GM08714 (cell line): Measurements from ENCODE around the gene DCC.

Source experiments
- H3K4me3 ChIP-seq: fragments of 200-500 bp; sonication (Bioruptor generic); 2 replicates; pipeline ENCODE4 v1.5.1; 2014; ENCODE audit warnings: mild to moderate bottlenecking, low read length, inconsistent platforms
- ZNF274 ChIP-seq: IDR thresholded peaks from 2 replicates; pipeline ENCODE4 v1.6.1; 2012; ENCODE audit warnings: mild to moderate bottlenecking, low read depth, low read length

DCC gene

DNA sequence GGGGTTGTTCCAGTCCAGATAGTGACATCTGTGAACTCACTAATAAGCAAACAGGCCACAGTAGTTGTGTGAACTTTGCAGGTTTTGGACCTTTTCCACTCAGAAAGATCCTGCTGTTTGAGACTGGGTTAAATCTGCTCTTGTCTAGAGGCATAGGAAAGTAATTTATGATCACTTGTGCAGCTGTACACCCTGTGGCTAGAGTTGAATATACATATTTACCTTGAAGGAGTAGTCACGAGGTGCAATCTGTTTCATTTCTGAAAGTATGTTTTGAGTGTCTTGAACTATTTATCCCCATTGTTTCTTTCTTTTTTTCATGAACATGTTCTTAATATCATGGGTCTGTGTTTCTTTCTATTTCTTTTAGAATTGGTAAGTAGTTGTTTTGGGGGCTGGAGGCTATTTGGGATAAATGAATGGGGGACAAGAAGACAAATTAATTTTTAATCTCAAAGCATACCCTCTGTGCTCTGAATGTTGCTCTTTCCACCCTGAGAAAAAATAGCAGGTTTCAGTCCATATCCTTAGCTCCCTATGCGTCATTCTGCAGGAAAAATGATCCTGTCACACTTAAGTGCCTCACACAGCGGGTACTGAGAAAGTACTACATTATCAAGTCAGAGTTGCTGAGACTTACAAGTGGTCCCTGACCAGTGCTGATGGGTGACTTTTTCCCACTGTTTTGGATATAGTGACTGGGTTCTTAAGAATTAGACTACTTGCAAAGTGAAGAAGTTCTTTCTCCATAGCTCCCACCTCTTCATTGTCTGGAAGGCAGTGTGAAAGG is 28.2 kb downstream of the DCC start:
- no peak overlapping the region for H3K4me3 ChIP-seq
- TF ChIP-seq ZNF274: no peak

DNA sequence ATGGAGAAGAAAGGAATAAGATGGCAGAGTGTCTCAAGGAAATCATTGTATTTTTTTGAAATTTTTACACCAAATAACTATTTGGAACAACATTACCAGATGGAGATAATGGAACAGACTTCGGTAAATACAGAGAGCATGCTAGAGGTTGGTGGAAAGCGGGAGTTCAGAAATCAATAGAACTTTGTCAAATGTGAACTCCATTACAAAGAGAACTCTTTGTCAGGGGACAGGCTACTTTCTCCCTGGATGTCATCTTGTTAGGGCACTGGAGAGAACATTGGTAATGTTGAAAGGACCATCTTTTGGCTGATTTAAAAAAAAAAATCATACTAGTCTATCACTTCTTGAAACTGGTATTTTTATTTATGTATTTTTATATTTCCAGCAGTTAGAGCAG is 30.8 kb downstream of the DCC start:
- no peak for TF ChIP-seq ZNF274
- H3K4me3 ChIP-seq: no peak overlapping the region

- no peak overlapping the region for H3K4me3 ChIP-seq
- no peak for TF ChIP-seq ZNF274
Measured at GRCh38 chr18:52376104-52376503, 36.1 kb downstream of the DCC start.

GRCh38 chr18:52377094-52377493 is 37.1 kb downstream of the DCC start:
- TF ChIP-seq ZNF274: no peak
- H3K4me3 ChIP-seq: no peak overlapping the region

DNA sequence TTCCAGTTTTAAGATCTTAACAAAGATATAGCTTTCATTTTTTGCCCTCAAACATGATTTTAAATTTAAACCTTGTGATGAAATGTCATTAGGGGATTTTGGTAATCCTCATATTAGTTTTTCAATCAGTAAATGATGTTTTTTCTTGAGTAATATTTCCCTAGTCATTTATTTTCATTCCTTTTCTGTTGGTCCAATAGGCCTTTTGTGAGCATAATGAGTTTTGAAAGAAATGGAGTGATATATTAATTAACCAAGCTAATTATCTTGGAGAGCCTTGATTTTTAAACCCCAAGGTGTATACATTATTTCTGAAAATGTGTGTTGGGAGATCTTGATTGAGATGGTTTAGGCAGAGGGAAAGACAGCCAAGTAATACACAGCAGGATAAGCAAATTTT is 46.3 kb downstream of the DCC start:
- no peak overlapping the region for H3K4me3 ChIP-seq
- no peak for TF ChIP-seq ZNF274

DNA sequence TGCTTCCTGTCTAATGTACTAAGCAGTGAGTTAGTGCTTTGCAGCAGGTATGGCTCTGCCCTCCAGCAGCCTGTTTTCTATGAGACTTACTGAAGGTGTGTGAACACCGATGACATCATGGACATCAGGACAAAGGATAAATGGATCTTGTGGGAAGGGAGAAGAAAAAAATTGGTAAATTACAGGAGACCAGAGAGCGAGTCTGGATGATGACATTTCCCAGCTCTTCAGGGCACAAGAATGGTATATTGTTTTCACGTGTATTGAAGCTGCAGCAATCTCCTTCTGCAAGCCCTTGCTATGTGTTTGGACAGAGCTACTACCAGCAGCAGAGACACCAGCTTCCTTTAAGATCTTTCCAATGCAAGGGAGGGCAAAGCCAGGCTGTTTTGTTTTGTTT is 47.2 kb downstream of the DCC start:
- TF ChIP-seq ZNF274: no peak
- no peak overlapping the region for H3K4me3 ChIP-seq

DNA sequence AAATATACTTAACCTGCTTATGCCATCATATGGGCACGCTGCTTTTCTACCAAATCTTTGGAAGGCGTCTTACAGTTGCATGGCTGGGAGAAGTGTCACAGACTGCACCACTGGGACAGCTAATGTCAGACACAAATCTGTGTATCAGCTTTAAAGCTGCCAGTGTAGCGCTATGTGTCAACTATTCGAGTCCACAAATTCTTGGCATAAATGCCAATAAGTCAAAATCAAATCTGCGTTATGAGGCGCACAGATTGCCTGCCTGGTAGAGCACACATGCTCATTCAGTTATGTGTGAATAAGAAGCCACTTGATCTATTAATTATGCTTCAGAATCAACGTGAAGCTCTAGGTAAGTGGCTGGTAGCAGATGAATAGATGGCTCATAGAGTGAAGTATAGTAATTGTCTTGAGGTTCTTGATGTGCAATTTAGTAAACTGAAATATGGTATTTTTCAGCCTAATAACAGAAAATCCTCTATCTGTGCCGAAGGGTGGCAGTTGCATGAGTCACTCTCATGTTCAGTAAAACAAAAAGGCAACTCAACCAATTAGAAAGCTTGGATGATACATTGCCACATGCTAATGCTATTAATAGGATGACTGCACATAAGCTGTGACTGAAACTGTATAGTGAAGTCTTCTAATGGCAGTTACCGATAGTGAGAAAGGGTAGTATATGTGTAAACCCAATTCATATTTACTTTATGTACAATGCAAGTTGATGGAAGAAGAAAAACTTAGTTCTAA is 52.0 kb downstream of the DCC start:
- H3K4me3 ChIP-seq: no peak overlapping the region
- no peak for TF ChIP-seq ZNF274

GRCh38 chr18:52394602-52395001 is 54.6 kb downstream of the DCC start:
- no peak overlapping the region for H3K4me3 ChIP-seq
- no peak for TF ChIP-seq ZNF274

DNA sequence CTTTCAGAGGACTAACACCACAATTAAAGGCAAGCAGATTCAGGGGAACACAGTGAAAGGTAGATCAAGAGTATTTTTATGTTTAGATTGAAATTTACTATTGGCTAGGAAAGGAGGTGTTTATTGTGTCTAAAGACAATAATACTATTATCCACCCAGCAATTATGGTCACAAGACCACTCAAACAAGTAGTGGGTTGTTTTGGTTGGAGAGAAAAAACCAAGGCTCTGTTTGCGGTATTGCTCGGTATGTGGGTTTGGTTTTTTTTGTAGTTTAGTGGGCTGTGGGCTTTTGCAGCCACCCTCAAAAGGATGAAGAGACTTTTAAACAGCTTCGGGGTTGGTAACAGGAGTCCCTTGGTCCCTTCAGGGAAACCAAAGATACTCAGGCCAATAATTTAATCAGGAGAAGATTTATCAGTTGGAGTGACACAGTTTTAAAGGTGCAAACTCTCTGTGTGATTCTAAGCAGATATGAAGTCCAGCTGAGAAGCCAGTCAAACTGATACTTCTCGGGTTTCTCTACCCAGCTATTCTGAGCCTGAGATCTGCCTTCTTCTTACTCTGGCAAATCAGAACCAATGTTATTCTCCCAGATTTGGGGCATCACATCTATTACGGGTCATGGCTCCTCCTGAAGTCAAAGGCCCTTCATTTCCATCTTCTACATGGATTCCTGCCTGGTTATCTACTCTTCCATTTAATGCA is 55.3 kb downstream of the DCC start:
- H3K4me3 ChIP-seq: no peak overlapping the region
- no peak for TF ChIP-seq ZNF274

GRCh38 chr18:52401236-52401635 is 61.2 kb downstream of the DCC start:
- H3K4me3 ChIP-seq: no peak overlapping the region
- no peak for TF ChIP-seq ZNF274

- no peak for TF ChIP-seq ZNF274
- no peak overlapping the region for H3K4me3 ChIP-seq
Measured at GRCh38 chr18:52402814-52403213, 62.8 kb downstream of the DCC start.

- no peak for TF ChIP-seq ZNF274
- H3K4me3 ChIP-seq: no peak overlapping the region
Measured at GRCh38 chr18:52403291-52404021, 63.5 kb downstream of the DCC start.

DNA sequence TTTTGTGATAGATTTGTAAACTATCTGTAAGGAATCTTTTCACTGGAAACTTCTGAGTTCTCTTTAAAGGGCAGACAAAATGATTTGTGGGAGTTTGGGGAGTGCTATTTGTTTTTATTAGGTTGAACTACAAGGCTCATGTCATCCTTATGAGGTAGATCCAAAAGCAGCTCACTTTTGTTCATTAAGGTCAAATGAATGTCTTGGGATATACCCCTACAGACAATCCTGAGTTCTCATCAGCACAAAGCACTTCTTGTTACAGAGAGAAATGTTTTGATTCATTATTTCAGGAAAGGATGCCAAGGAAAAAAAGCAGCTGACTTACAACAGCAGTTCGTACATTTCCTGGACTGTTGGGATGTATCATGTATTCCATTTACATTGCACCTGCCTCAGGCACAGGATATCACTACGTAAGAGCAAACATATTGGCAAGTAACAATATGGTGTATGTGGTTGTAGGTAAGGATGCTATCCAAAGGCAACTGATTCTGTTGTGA is 68.9 kb downstream of the DCC start:
- TF ChIP-seq ZNF274: no peak
- H3K4me3 ChIP-seq: no peak overlapping the region

DNA sequence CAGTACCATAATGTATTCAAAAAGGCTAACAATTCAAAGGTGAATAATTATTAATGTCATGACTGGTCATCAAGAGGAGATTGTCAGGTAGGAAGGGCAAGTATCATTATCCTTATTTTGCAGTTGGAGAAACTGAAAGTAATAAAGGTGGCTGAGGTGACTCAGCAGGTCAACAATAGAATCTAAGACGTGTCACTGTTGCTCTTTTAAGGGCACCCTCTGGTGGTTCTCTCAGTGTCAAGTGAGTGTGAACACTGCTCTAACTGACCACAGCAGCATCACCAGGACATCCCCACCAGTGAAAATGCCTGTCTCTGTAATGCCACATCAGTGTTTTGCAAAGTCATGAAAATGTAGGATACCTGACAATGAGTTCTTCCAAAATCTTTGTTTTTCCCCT is 69.7 kb downstream of the DCC start:
- H3K4me3 ChIP-seq: no peak overlapping the region
- TF ChIP-seq ZNF274: no peak

DNA sequence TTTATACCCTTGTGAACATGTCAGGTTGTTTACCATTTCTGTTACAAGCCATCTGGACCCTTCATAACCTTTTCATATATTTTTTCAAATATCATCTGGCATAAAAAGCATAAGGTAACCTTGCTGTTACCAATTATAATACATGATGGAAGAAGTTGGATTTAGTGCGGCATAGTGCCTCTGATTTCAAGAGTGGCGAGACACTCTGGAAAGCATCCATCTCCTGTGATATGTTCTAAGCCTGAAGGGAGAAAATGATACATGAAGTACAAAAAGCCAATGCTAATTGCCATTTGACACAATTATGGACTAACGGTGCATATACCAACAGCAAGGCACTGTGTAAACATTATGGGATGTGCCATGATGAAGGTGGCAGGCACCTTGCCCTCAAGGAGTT is 75.1 kb downstream of the DCC start:
- no peak overlapping the region for H3K4me3 ChIP-seq
- no peak for TF ChIP-seq ZNF274
